ENCODE results near the gene PALM.

DNA sequence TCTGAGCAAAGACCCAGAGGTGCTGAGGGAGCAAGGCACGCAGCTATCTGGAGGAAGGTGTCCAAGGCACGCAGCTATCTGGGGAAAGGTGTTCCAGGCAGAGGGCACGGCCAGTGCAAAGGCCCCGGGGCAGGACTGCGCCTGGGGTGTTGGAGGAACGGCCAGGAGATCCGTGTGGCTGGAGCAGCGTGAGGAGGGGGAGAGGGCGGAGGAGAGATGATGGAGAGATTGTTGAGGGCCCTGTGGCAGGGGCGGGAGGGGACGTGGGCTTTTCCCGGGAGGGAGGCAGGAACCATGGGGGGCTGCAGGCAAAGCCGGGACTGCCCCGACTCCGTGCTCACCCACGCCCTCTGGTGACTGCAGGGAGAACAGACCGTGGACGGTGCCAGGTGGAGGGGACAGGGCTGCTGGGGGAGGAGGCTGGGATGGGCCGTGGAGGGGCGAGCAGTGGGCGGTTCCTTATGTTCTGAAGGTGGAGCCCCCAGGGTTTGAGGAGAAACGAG lies 28.9 kb downstream of the PALM start:
- TF ChIP-seq EZH2 (IDR thresholded peaks at IDR 0.05; ENCODE audit: low read length, unreplicated experiment) (no peak), CTCF (conservative IDR thresholded peaks at IDR 0.05; ENCODE audit: low read depth, low read length) (peak; percentile 54), EZH2phosphoT487 (IDR thresholded peaks at IDR 0.05; ENCODE audit: borderline replicate concordance, low read length) (no peak)

Measured in PC-3 (cell line).